ENCODE results near the gene TLR6. TPM values are rescaled to one million over a fixed set of nuclear protein-coding genes. Genes with fewer than 3 reads are reported as not detected.

TLR6 gene
- total and polyA plus RNA-seq, 10 of the 15 experiments (the other 5 are each of a cell fraction or from before 2014, with no cell fraction given) = 1.1 to 49.4 (median 12.5) TPM

DNA sequence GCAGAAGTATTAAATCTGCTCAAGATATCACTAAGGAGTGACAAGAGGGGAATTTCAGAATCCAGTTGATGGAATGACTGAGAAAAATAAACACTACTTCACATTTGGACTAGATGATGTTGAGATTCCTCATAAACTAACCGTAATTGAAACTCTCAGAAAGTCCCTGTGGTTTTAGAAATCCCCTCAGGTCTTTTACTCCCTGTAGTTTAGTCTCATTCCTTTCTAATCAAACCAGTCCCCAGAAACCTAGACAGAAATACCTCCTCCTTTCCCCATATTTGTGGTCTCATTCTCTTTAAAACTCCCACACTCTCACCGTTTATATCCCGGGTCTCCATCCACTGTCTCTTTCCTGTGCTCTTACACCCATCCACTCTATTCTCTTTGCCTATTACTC, 37.0 kb downstream of the TLR6 start:
- in situ Hi-C loops (cut with MboI) (loop anchor here (25.0 kb wide), 1 partner anchor 1368 kb away; the partner anchor contains the start of gene RHOH), intact Hi-C loops (cut with micrococcal nuclease; ENCODE audit: unreplicated experiment) (loop anchor here (5.0 kb wide), 1 partner anchor 37 kb away; the partner anchor contains the start of gene TLR10)
- Histone ChIP-seq H3K79me2 (ENCODE audit: control insufficient read depth, insufficient read depth, low read length) (peaks cover 5% of the 10 kb centered on the region), H4K20me1 (ENCODE audit: control insufficient read depth, insufficient read depth) (no peaks in the 10 kb centered on the region), H3K4me1 (ENCODE audit: control insufficient read depth, insufficient read depth, low read length) (peaks cover 40% of the 10 kb centered on the region), H3K4me2 (ENCODE audit: control insufficient read depth, insufficient read depth) (peak overlapping the region; percentile 74), H3K27me3 (replicated peaks in 1 of 2; ENCODE audit: control insufficient read depth in 2 of 2, insufficient read depth in 2 of 2, low read length in 1 of 2) (no peaks in the 10 kb centered on the region), H3K9me3 (replicated peaks; ENCODE audit: control insufficient read depth, insufficient read depth, low read length) (peaks cover 29% of the 10 kb centered on the region), H3K27ac (ENCODE audit: control insufficient read depth, insufficient read depth) (peak overlapping the region; percentile 96), H3K9ac (ENCODE audit: control insufficient read depth, insufficient read depth, low read length) (peak overlapping the region; percentile 72), H3K36me3 (ENCODE audit: control insufficient read depth in 2 of 2, insufficient read depth in 2 of 2, low read length in 1 of 2) (peaks cover 0 to 2% of the 10 kb centered on the region in 2 experiments; a peak in 1 of 4 replicates), H3K4me3 (peak overlapping the region; percentile 4; the same call in 1 of the 2 replicates), H2AFZ (ENCODE audit: control insufficient read depth, low read depth, low read length) (no peak overlapping the region)
- ChIA-PET SMC1A (ENCODE audit: uncharacterized antibody, unreplicated experiment) (interaction anchor here (0.5 to 13.0 kb wide), 17 partner anchors 9 to 687 kb away, joined by 3 to 178 read pairs (median 8); partner anchors contain the start of genes TLR1, TLR10 and TLR6), POLR2A (interaction anchor here (0.8 to 10.2 kb wide), 11 partner anchors 10 to 90 kb away, joined by 3 to 110 read pairs (median 6); partner anchors contain the start of genes TLR1 and TLR10), RAD21 (ENCODE audit: unreplicated experiment) (interaction anchor here (1.3 to 8.9 kb wide), 9 partner anchors 9 to 641 kb away, joined by 3 to 171 read pairs (median 15); partner anchors contain the start of genes TLR1, TLR10 and TLR6), CTCF (interaction anchor here (1.2 to 7.7 kb wide), 7 partner anchors 9 to 75 kb away, joined by 3 to 49 read pairs (median 23); partner anchors contain the start of genes TLR1, TLR10 and TLR6)
- no TSS peak for BruUV-seq (replicated peaks)
- FAIRE-seq = peak; percentile 75
- peak; percentile 68 for DNase-seq (ENCODE audit: low read depth, low spot score)
- peak; percentile 40 for ATAC-seq
- 4% methylated on average over 3 of the region's 3 CpGs for WGBS (ENCODE audit: insufficient coverage, insufficient replicate concordance, low lambda C conversion rate, missing lambda C conversion rate)
- peak; percentile 73 for TF ChIP-seq SMAD1 (IDR thresholded peaks at IDR 0.05; ENCODE audit: low read depth, partially characterized antibody)
- TF ChIP-seq YY1 (IDR thresholded peaks at IDR 0.05; ENCODE audit: low read depth, low read length) = no peak
- TF ChIP-seq KLF5 (IDR thresholded peaks at IDR 0.05; ENCODE audit: partially characterized antibody) = no peak
- no peak for TF ChIP-seq PBX3 (IDR thresholded peaks at IDR 0.05; ENCODE audit: insufficient replicate concordance, low read depth, low read length)
- TF ChIP-seq RB1 (IDR thresholded peaks at IDR 0.05; ENCODE audit: borderline replicate concordance) = no peak
- TF ChIP-seq ZNF217 (IDR thresholded peaks at IDR 0.05) = no peak
- no peak for TF ChIP-seq KAT2A (conservative IDR thresholded peaks at IDR 0.05; ENCODE audit: control insufficient read depth, low read depth, low read length)
- TF ChIP-seq, protein P1, sequence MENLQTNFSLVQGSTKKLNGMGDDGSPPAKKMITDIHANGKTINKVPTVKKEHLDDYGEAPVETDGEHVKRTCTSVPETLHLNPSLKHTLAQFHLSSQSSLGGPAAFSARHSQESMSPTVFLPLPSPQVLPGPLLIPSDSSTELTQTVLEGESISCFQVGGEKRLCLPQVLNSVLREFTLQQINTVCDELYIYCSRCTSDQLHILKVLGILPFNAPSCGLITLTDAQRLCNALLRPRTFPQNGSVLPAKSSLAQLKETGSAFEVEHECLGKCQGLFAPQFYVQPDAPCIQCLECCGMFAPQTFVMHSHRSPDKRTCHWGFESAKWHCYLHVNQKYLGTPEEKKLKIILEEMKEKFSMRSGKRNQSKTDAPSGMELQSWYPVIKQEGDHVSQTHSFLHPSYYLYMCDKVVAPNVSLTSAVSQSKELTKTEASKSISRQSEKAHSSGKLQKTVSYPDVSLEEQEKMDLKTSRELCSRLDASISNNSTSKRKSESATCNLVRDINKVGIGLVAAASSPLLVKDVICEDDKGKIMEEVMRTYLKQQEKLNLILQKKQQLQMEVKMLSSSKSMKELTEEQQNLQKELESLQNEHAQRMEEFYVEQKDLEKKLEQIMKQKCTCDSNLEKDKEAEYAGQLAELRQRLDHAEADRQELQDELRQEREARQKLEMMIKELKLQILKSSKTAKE (IDR thresholded peaks at IDR 0.05; ENCODE audit: low read depth, poor library complexity, severe bottlenecking) = peak; percentile 34
- TF ChIP-seq, protein P2, sequence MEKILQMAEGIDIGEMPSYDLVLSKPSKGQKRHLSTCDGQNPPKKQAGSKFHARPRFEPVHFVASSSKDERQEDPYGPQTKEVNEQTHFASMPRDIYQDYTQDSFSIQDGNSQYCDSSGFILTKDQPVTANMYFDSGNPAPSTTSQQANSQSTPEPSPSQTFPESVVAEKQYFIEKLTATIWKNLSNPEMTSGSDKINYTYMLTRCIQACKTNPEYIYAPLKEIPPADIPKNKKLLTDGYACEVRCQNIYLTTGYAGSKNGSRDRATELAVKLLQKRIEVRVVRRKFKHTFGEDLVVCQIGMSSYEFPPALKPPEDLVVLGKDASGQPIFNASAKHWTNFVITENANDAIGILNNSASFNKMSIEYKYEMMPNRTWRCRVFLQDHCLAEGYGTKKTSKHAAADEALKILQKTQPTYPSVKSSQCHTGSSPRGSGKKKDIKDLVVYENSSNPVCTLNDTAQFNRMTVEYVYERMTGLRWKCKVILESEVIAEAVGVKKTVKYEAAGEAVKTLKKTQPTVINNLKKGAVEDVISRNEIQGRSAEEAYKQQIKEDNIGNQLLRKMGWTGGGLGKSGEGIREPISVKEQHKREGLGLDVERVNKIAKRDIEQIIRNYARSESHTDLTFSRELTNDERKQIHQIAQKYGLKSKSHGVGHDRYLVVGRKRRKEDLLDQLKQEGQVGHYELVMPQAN (conservative IDR thresholded peaks at IDR 0.05) = no peak
- no peak for TF ChIP-seq HSF1 (IDR thresholded peaks at IDR 0.05; ENCODE audit: low read depth, low read length)
- TF ChIP-seq SP1 (IDR thresholded peaks at IDR 0.05; ENCODE audit: low read depth, low read length) = no peak
- TF ChIP-seq ELK1 (IDR thresholded peaks at IDR 0.05; ENCODE audit: low read depth, low read length) = no peak
- no peak for TF ChIP-seq MYB (IDR thresholded peaks at IDR 0.05; ENCODE audit: borderline replicate concordance, low read depth, low read length)
- TF ChIP-seq ZNF622 (IDR thresholded peaks at IDR 0.05) = no peak
- TF ChIP-seq SUZ12 (IDR thresholded peaks at IDR 0.05; ENCODE audit: unreplicated experiment) = no peak
- TF ChIP-seq PAX5 (IDR thresholded peaks at IDR 0.05; ENCODE audit: borderline replicate concordance, low read depth, low read length) = peak; percentile 25; the same call in 1 of the 2 replicates
